Vagina (tissue), 2 donors: ENCODE data around the gene HAPLN2. TPM values are rescaled to one million over a fixed set of nuclear protein-coding genes. Genes with fewer than 3 reads are reported as not detected.

Experiments used
- DNase-seq, 2 donors: peaks; one replicate each; pipeline ENCODE4 v3.0.0-alpha.2; 2017; ENCODE audit errors: extremely low spot score in 2 of 2
- H3K27ac ChIP-seq: fragments of 200-600 bp; sonication (generic); one replicate; pipeline ENCODE4 v1.5.1; 2019
- H3K27me3 ChIP-seq: fragments of 200-600 bp; sonication (generic); one replicate; pipeline ENCODE4 v1.5.1; 2019
- H3K36me3 ChIP-seq, 2 donors: fragments of 200-600 bp; sonication (generic); one replicate each; pipeline ENCODE4 v1.5.1; 2017 to 2019
- H3K4me1 ChIP-seq: fragments of 200-600 bp; sonication (generic); one replicate; pipeline ENCODE4 v1.5.1; 2019
- H3K4me3 ChIP-seq, 2 donors: fragments of 200-600 bp; sonication (generic); 1 replicate in 1 of 2; 2 replicates in 1 of 2; pipeline ENCODE4 v1.5.1; 2016 to 2019
- H3K9me3 ChIP-seq: fragments of 200-600 bp; sonication (generic); one replicate; pipeline ENCODE4 v1.5.1; 2019
- CTCF ChIP-seq, 3 experiments: fragments of 450-650 bp in 2 of 3; fragments of 200-600 bp in 1 of 3; sonication (generic) in 1 of 3; IDR thresholded peaks; one replicate each; pipeline ENCODE4 v1.5.1; 2017 to 2019; ENCODE audit warnings: antibody characterized with exemption in 3 of 3, mild to moderate bottlenecking in 2 of 3, moderate library complexity in 2 of 3
- POLR2A ChIP-seq, 2 donors: fragments of 450-650 bp; IDR thresholded peaks; one replicate each; pipeline ENCODE4 v1.6.1; 2017; ENCODE audit warnings: antibody characterized with exemption in 2 of 2, mild to moderate bottlenecking in 2 of 2, moderate library complexity in 2 of 2
- POLR2AphosphoS5 ChIP-seq, 2 donors: sonication (generic); formaldehyde crosslinking; IDR thresholded peaks; one replicate each; pipeline ENCODE4 v1.9.0; 2017; ENCODE audit warnings: antibody characterized with exemption in 2 of 2, mild to moderate bottlenecking in 2 of 2, low read depth in 1 of 2; ENCODE audit not compliant: insufficient read depth in 1 of 2
- intact Hi-C: fragments of 100-400 bp; cut with DNase I; formaldehyde crosslinking; loops from one replicate; pipeline ENCODE4 v1.15.1; 2023
- total RNA-seq: library from RNA; depleted of rRNA; stranded (reverse); fragments of >200 nt; gene quantifications from one replicate; pipeline ENCODE4 v1.2.3, GENCODE V29; 2016

HAPLN2 gene
- total RNA-seq, 1 donor from 2014 or later: not detected

GRCh38 chr1:156640842-156641706 is 21.9 kb downstream of the HAPLN2 start:
- no peak overlapping the region for H3K27ac ChIP-seq
- TF ChIP-seq CTCF (IDR thresholded peaks at IDR 0.05) (no peak), POLR2AphosphoS5 (IDR thresholded peaks at IDR 0.05; ENCODE audit: insufficient read depth in 1 of 2, low read depth in 1 of 2) (no peak), POLR2A (IDR thresholded peaks at IDR 0.05) (no peak)
- H3K36me3 ChIP-seq: no peaks in the 10 kb centered on the region
- peaks cover 17% of the 10 kb centered on the region for H3K4me1 ChIP-seq
- H3K27me3 ChIP-seq: no peaks in the 10 kb centered on the region
- no peaks in the 10 kb centered on the region for H3K9me3 ChIP-seq
- peak overlapping the region; percentile 34 to 44 for H3K4me3 ChIP-seq
- intact Hi-C loops: no loop called here
- DNase-seq: no peak

- TF ChIP-seq CTCF (IDR thresholded peaks at IDR 0.05): no peak
- TF ChIP-seq POLR2AphosphoS5 (IDR thresholded peaks at IDR 0.05; ENCODE audit: insufficient read depth in 1 of 2, low read depth in 1 of 2): no peak
- no peak for TF ChIP-seq POLR2A (IDR thresholded peaks at IDR 0.05)
- Histone ChIP-seq H3K4me3 (peak within 1 kb of the TSS; percentile 34 to 44), H3K9me3 (no peaks in the 10 kb centered on the region), H3K36me3 (no peaks in the 10 kb centered on the region), H3K27ac (no peak within 1 kb of the TSS), H3K4me1 (peaks cover 17% of the 10 kb centered on the region), H3K27me3 (no peaks in the 10 kb centered on the region)
- DNase-seq: no peak
- intact Hi-C loops: no loop called here
These were observed 22.6 kb downstream of the HAPLN2 start, which contains the start of gene BCAN for GRCh38 chr1:156641761-156642264. Gene BCAN (plus strand): TSS chr1:156642117. CDS start chr1:156646055, 3,938 bp downstream.

GRCh38 chr1:156642265-156643048 is 23.2 kb downstream of the HAPLN2 start:
- H3K36me3 ChIP-seq: no peaks in the 10 kb centered on the region
- peak overlapping the region; percentile 34 to 44 for H3K4me3 ChIP-seq
- no peak overlapping the region for H3K27ac ChIP-seq
- intact Hi-C loops: no loop called here
- peaks cover 17% of the 10 kb centered on the region for H3K4me1 ChIP-seq
- TF ChIP-seq POLR2AphosphoS5 (IDR thresholded peaks at IDR 0.05; ENCODE audit: insufficient read depth in 1 of 2, low read depth in 1 of 2): no peak
- TF ChIP-seq POLR2A (IDR thresholded peaks at IDR 0.05): no peak
- no peak for TF ChIP-seq CTCF (IDR thresholded peaks at IDR 0.05)
- H3K9me3 ChIP-seq: no peaks in the 10 kb centered on the region
- no peaks in the 10 kb centered on the region for H3K27me3 ChIP-seq
- DNase-seq: no peak

- Histone ChIP-seq H3K4me1 (peaks cover 17% of the 10 kb centered on the region), H3K27me3 (no peaks in the 10 kb centered on the region), H3K9me3 (no peaks in the 10 kb centered on the region), H3K36me3 (no peaks in the 10 kb centered on the region), H3K4me3 (no peak overlapping the region), H3K27ac (no peak overlapping the region)
- intact Hi-C loops: no loop called here
- no peak for TF ChIP-seq POLR2AphosphoS5 (IDR thresholded peaks at IDR 0.05; ENCODE audit: insufficient read depth in 1 of 2, low read depth in 1 of 2)
- no peak for TF ChIP-seq POLR2A (IDR thresholded peaks at IDR 0.05)
- no peak for TF ChIP-seq CTCF (IDR thresholded peaks at IDR 0.05)
- no peak for DNase-seq
These were observed 24.0 kb downstream of the HAPLN2 start for GRCh38 chr1:156643049-156643777.
